ENCODE results near the gene NEDD8.

Gene NEDD8

DNA sequence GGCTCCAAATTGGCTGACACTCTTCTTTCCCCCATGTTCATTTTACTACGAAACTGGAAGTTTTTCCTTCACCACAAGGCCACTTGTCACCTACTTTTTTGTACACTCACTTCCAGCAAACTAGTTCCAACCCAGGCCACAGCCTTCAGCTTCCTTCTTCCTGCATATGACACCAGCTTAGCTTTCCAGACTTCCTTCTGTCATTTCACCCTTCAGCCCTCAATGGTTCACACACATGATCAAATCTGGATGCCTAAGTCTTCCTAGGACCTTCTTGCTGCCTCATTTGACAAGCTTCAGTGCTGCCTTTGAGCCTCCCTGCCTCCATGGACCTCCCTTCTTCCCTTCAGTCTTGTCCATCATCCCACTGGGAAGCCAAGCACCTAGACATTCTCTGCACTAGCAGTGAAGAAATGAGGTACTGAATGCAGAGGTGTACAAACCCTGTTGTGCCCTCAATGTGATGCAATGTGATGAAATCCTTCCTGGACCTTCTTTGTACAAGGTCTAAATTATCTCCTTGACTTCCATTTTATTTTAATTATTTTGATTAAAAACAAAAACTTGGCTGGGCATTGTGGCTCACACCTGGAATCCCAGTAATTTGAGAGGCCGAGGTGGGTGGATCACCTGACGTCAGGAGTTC lies 64.6 kb downstream of the NEDD8 start:
- POLR2A ChIA-PET = no interaction called here
- DNase-seq (ENCODE audit: extremely low spot score) = no peak
- CTCF ChIA-PET = no interaction called here
- TF ChIP-seq, protein P1, sequence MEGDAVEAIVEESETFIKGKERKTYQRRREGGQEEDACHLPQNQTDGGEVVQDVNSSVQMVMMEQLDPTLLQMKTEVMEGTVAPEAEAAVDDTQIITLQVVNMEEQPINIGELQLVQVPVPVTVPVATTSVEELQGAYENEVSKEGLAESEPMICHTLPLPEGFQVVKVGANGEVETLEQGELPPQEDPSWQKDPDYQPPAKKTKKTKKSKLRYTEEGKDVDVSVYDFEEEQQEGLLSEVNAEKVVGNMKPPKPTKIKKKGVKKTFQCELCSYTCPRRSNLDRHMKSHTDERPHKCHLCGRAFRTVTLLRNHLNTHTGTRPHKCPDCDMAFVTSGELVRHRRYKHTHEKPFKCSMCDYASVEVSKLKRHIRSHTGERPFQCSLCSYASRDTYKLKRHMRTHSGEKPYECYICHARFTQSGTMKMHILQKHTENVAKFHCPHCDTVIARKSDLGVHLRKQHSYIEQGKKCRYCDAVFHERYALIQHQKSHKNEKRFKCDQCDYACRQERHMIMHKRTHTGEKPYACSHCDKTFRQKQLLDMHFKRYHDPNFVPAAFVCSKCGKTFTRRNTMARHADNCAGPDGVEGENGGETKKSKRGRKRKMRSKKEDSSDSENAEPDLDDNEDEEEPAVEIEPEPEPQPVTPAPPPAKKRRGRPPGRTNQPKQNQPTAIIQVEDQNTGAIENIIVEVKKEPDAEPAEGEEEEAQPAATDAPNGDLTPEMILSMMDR (IDR thresholded peaks at IDR 0.05; ENCODE audit: control extremely low read depth, extremely low read depth, low read depth, missing control alignments) = no peak
